HG03558 (cell line): ENCODE data around the gene KCNS1.
"Not testable (repeated sequence)": the region's sequence is repeated elsewhere in the genome, so short reads cannot be mapped to it uniquely, and the experiment has no call there.

ENCODE experiments used
- ATAC-seq: cut with Tn5 transposase; IDR thresholded peaks from one replicate; pipeline ENCODE4 v1.9.1; 2021; ENCODE audit warnings: moderate number of reproducible peaks; ENCODE audit not compliant: unreplicated experiment; ENCODE audit errors: extremely low read depth

KCNS1 gene

DNA sequence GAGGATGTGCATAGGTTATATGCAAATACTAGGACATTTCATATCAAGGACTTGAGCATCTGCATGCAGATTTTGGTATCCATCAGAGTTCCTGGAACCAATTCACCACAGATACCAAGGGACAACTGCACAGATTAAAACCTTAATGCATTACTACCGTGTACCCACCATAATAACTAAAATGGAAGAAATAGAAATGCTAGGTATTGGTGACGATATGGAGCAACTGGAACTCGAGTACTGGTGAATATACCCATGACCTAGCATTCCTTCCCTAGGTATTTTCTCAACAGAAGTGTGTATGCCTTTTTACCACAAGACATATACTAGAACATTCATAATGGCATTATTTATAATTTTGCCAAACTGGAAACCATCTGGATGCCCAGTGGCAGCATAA, 18.5 kb downstream of the KCNS1 start:
- no peak for ATAC-seq

DNA sequence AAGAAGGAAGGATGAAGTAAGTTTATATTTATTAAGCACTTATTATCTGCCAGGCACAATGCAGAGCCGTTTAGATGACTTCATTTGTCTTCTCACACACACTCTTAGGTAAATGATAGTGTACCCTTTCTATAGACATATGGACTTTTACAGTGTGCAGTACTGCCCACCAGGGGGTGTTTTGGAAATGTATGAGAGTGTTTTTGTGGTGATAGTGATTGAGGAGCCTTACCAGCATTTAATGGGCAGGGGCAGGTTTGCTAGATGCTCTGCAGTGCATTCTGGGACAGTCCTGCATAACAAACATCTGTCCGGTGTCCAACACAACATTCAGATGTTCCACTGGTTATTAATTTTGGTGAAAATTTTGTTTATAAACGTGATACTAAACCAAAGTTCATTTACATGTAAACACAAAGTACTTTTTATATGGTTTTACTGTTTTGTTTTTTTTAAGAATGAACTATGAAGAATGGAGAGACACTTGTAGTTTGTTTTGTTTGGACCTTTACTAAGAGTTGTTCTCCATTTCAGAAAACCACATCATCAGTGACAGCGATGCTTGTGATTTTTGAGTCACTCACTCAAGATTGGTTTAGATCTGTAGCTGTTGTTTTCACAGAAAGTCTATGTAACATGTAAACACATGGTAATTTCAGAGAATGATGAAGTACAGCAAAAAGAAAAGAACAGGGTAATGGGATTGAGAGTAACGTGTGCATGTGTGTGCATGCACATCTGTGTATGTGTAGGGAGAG, 19.9 kb downstream of the KCNS1 start:
- no peak for ATAC-seq

DNA sequence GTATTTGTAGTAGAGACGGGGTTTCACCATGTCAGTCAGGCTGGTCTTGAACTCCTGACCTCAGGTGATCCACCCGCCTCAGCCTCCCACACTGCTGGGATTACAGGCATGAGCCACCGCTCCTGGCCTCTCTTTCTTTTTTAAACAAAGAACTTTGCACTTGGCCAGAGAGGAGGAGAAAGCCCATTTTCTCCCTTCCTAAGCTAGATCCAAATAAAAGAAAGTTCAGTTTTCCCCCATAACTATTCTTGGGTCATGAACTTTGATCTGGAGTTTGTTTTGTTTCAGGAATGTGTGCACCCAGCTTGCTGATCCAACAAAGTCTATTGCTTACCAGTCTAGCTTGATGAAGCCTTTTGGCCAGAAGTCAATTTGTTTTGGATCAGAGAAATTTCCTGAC, 23.4 kb downstream of the KCNS1 start:
- no peak for ATAC-seq

DNA sequence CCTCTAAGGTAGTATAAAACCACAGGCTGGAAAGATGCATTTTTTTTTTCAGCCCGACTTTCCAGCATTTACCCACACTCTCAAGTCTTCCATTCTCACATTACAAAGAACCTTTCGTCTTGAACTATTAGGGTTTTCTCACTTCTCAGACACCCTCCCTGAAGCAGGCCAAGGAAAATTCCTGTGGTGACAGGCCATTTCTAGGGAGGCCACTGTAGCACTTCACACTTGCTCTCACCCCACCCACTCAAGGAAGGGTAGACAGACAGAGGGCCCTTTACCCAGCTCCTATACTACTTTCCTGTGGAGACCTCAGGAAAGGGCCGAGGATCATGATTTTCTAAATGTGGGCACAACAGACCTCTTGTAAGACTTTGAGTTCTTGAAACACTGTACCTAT, 27.7 kb downstream of the KCNS1 start:
- no peak for ATAC-seq

DNA sequence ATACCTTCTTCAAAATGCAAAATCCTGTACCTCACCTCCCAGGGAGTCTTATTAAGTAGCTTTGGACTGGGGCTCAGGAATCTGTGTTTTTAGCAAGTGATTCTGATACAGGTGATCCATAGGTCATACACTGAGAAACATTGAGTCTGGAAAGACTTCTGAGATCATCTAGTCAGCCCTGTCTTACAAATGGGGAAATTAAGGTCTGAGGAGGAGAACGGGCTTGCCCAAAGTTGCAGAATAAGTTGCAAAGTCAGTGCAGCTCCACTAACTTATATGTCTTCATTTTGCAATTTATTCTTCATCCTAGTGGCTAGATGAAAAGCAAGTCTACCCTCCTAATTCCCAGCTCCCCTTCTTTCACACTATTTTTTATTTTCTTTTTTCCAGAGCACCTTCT, 28.9 kb downstream of the KCNS1 start:
- ATAC-seq = no peak

DNA sequence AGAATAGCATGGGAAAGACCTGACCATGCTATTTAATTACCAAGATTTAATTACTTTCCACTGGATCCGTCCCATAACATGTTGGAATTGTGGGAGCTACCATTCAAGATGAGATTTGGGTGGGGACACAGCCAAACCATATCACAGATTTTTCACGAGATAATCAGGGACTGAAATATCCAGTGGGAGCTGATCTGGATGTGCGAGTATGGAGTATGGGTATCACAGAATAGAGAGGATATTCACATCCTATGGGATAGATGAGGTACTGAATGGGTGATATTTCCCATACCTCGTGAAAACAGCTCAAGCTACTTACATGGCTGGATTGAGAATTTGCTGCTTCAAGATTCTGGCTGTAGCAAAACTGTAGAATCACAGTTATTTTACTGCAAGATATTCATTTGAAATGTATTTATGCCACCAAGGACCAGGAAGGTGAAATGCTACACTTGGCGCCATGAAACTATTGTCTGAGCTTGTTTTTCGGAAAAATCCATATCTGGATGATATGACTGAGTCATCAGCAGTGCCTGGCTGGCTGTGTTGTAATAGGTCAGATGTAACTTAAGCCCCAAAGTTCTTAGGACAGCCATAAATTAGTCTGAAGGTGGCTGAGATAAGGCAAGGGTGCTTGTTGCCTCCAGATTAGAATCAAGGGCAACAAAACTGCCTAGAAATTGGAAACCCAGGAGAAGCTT, 29.8 kb downstream of the KCNS1 start:
- no peak for ATAC-seq

DNA sequence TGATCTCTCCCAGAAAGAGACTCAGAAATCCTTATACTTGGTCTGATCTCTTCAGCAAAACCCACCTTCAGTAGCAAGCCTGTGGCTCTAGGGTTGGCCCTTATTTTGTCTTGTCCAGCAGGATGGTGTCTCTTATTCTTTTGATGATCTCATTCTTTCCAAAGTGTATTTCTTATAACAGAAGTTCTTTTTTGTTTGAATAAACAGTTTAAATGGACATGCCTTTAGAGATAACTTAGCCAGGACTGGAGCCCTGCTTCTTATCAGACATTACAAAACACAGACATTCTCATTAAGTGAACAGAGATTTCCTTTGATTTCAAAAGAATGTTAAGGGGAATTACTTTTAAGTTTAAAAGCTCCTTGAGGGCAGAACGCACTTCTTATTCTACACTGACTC, 31.7 kb downstream of the KCNS1 start:
- ATAC-seq = no peak

DNA sequence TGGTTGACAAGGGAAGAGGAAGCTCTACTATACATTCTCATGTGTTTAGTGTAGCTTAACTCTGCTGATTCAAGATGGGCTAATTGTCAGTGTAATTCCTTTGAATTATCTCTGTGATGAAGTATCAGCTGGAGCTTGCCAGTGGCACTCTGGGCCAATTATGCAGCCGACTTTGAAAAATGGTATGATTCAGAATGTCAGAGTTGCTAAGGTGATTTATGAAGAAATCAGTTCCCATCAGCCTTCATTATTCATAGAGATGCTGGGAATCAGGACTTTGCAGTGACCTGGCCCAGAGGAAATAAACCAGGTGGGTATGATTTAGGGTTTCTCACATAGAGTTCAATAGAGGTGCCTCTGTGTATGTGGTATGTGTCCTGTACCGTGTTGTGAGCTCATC, 33.4 kb downstream of the KCNS1 start:
- no peak for ATAC-seq

DNA sequence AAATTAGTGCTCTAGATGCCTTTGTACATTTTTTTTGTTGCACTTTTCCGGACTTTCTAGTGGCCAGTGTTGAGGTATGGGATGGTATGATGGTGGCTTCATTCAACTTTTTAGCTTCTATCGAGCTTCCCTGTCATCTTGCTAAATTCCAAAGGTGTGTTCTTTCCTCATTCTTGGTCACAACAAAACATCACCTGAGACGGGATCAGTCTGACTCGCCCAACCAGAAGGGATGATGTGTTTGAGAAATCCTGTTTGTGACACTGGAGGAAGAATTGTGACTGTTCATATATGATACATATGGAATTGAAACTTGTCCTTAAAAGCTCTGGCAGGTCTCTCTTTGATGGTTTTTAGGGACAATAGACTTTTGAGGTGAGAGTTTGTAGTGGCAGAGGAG, 33.8 kb downstream of the KCNS1 start:
- ATAC-seq = no peak

DNA sequence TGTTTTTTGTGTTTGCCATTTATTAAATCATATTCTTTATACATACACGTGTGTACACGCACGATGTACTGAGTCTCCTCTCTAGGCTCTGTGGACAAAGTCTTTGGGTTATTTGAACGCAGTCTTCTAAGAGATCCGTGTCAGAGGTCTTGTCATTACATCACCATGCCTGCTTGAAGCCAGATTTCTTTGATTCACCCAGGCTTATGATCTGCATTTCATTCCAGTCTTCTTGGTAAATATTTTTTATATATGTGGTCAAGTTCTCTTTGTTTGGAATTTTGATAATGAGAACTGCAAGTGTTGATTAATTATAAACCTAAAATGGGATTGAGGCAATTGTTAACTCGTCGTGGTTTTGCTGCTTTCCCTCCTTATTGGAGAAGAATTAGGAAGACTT, 34.6 kb downstream of the KCNS1 start:
- ATAC-seq = no peak

DNA sequence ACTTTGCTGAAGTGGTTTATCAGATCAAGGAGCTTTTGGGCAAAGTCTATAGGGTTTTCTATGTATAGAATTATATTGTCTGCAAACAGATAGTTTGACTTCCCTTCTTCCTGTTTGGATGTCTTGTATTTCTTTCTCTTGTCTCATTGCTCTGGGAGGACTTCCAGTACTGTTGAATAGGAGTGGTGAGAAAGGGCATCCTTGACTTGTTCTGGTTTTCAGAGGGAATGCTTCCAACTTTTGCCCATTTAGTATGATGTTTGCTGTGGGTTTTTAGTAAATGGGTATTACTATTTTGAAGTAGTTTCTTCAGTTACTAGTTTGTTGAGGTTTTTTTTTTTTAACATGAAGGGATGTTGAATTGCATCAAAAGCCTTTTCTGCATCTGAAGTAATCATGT, 36.1 kb downstream of the KCNS1 start:
- no peak for ATAC-seq

DNA sequence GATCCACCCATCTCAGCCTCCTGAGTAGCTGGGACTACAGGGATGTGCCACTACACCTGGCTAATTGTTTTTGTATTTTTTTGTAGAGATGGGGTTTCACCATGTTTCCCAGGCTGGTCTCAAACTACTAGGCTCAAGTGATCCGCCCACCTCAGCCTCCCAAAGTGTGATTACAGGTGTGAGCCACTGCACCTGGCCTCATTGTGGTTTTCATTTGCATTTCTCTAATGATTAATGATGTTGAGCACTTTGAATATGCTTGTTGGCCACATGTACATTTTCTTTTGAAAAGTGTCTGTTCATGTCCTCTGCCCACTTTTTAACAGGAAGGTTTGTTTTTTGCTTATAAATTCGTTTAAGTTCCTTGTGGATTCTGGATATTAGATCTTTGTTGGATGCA, 37.8 kb downstream of the KCNS1 start:
- not testable (repeated sequence) for ATAC-seq

DNA sequence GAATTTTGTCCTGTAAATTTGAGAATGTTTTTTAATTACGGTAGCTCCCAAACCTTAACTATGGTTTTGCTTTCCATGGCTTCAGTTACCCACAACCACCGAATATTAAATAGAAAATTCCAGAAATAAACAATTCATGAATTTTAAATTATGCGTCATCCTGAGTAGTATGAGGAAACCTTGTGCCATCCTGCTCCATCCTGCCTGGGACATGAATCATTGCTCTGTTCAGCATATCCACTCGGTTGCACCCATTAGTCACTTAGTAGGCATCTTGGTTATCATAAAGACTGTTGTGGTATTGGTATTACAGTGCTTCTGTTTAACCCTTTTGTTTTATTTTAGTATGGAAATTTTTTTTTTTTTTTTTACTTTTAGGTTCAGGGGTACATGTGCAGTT, 39.7 kb downstream of the KCNS1 start:
- no peak for ATAC-seq

DNA sequence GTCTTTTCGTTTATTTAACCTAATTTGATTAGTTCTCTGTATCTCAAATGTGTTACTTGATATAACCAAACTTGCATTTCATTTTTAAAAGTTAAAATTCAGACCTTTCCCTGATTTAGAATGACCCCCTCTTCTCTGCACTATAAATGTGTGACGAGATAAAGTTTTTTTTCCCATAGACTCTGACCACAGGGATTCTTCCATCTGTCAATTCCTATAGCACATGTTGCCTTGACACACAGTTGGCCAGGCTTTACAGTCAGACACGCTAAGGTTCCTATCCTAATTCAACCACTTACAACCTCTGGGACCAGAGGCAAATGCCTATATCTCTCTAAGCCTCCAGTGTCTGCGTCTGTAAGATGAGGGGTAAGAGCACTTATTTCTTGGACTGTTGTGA, 40.6 kb downstream of the KCNS1 start:
- no peak for ATAC-seq

DNA sequence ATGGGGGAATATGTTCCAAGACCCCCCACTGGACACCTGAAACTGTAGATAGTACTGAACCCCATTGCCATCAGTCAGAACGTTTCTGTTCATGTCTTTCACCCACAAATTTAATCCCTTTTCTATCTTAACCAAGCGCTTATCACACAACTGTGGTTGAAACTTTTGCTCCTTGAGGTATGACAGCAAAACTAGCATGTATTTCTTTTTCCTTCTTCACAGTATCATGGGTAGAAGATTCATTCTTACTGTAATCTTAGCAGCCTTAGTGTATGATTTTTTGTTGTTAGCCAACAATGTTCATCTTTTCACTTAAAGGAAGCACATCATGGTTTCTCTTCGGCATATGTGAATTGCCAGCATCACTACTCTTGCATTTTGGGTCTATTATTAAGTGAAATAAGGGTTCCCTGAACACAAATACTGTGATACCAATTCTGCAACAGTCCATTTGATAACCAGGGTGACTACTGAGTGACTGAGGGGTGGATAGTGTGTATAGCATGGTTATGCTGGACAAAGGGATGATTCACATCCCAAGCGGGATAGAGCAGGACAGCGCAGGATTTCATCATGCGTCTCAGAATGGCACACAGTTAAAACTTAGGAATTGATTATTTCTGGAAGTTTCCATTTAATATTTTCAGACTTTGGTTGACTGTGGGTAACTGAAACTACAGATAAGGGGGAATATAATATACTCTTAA, 41.8 kb downstream of the KCNS1 start:
- no peak for ATAC-seq

DNA sequence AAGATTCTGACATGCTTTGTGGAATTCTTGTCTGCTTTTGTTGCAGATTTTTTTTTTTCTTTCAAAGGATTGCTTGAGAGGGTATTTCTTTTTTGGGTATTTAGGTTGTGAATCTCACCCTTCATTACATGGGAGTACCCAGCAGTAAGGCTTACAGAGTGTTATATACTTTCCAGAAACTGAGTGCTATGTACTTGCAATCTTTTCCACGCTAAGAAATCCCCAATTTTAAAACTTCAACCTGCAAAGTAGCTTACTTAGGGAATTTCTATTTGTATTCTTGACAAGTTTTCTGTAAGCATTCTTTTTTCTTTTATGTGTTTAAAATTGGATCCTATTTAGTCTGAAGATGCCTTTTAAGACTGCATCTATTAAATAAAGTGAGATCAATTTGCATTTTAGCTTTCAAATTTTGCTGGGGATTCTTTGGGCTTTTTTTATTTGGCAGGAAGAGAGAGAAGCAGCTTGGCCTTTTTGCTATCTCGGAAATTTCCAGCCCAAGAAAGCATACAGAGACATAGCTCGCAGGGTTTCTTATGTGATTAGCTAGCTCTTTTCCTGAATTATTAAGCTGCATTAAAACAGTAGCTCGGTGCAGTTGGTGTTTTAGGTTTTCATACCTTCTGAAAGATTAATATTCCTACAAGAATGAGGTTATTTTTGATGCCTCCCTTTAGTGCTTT, 42.6 kb downstream of the KCNS1 start:
- ATAC-seq = no peak

DNA sequence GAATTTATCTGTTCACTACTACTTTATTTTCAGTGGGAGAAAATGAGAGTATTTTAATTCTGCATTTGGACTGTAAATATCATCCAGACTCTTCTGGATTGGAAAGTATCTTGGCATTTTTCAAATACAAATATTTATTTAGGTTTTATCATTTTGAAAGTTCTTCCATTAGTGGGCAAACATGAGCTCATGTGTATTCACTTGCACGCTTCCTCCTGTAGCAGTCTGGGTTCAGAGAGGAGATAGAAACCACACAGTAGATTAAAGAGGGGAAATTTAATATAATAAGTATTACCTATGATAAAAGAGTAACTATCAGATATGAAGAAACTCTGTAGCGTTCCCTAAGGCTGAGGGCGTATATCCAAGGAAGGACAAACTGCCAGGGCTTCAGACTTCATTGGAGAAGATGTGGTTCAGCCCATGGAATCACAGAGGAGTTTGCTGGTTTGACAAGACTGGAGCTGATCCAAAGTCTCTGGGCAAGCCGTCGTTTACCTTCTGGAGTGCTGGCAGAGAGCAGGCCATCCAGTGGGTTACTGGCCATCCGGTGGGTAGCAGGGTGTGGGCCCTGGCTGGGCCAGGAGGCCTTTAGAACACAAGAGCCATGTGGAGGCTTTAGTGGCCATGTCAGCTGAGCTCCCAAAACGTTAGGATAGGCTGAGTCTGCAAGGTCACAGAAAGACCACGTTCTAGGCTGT, 44.3 kb downstream of the KCNS1 start:
- no peak for ATAC-seq

DNA sequence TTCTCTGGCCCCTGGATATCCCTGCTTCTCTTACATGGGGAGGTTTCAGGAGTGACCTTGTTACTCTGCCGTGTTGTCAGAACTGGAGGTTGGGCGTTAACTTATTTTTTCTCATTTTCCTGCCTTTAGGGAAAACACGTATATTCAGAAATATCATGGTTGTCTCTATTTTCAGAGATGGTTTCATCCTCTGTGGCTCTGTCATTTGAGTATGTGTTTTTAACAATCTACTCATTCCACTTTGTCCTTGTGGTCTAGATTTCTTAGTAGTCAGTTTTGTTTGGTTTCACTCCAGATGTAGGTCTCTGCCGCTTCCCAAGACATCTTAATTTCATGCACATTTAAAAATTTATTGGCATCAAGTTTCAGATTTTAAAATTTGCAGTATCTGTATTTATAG, 45.9 kb downstream of the KCNS1 start:
- ATAC-seq = no peak

DNA sequence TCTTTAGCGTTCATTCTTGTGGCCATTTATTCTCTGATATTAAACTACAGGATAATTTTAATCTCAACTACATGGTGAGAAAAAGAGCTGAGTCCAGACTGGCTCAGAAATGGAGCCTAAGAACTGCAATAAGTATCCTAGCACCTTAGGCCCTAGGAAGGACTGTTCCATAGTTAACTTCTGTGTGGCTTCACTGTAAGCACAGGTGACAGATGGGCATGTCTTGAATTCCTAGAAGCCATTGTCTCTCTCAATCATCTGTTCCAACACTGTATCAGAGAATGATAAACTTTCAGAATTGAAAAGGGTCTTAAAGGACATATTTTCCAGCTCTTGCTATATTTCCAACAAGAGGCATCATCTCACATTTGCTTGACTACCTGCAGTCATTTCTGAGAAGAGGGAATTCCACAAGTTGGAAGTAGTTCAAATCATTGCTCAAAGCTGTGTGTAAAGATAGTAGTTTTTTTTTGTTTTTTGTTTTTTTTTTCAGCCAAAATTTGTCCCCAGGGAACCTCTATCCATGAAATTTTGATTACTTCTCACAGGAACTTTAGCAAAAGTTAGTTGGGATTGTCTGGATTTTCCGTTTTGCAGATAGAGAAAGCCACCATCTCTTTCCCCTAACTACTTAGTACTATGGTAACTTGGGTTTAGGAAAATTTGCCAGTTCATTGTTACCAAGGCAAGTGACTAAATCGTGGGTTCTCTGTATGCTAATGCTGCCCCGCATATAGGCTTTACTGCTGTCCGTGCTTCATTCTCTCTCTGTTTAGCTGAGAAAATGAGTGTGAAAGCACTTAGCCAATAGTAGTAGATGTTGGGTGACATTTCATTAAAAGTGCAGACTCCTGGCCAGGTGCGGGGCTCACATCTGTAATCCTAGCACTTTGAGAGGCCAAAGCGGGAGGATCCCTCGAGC, 47.2 kb downstream of the KCNS1 start:
- ATAC-seq = no peak
